ENCODE data around the gene EYS. TPM values are rescaled to one million over a fixed set of nuclear protein-coding genes. Genes with fewer than 3 reads are reported as not detected.

The EYS gene
- total and polyA plus RNA-seq, 2 of the 13 experiments (the other 11 are each of a cell fraction or from before 2014, with no cell fraction given), result 0.04 to 0.07 TPM

DNA sequence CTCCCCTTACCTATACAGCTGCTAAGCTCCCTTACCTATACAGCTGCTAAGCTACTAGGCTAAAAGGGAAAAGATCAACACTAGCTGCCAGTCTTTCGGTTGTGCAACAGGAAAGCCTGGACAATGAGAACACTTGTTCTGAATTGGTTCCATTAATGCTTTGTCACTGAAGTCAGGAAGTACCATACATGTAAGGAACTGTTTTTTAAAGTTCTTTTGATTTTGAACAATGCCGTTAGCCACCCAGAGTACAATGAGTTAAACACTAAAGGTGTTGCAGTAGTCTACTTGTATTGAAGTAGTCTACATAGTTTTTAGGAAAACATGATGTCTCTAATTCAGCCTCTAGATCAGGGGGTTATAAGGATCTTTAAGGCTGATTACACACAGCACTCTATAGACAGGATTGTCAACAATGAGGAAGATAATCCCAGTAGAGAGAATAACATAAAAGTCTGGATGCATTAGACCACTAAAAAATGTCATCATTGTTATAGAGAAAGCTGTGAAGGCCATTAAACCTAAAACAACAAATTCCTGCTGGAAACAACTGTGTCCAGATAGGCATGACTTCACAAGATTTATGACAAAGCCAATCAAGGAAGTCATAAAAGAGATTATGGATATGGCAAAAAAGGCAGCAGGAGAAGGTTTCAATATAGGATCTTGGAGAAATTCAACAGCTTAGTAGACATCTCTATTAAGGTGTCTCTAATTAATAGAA is 1765.1 kb downstream of the EYS start (continued):
- TF ChIP-seq, protein P1, sequence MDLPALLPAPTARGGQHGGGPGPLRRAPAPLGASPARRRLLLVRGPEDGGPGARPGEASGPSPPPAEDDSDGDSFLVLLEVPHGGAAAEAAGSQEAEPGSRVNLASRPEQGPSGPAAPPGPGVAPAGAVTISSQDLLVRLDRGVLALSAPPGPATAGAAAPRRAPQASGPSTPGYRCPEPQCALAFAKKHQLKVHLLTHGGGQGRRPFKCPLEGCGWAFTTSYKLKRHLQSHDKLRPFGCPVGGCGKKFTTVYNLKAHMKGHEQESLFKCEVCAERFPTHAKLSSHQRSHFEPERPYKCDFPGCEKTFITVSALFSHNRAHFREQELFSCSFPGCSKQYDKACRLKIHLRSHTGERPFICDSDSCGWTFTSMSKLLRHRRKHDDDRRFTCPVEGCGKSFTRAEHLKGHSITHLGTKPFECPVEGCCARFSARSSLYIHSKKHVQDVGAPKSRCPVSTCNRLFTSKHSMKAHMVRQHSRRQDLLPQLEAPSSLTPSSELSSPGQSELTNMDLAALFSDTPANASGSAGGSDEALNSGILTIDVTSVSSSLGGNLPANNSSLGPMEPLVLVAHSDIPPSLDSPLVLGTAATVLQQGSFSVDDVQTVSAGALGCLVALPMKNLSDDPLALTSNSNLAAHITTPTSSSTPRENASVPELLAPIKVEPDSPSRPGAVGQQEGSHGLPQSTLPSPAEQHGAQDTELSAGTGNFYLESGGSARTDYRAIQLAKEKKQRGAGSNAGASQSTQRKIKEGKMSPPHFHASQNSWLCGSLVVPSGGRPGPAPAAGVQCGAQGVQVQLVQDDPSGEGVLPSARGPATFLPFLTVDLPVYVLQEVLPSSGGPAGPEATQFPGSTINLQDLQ (CRISPR knock-in tag; IDR thresholded peaks at IDR 0.05), result no peak
- TF ChIP-seq, protein P2, sequence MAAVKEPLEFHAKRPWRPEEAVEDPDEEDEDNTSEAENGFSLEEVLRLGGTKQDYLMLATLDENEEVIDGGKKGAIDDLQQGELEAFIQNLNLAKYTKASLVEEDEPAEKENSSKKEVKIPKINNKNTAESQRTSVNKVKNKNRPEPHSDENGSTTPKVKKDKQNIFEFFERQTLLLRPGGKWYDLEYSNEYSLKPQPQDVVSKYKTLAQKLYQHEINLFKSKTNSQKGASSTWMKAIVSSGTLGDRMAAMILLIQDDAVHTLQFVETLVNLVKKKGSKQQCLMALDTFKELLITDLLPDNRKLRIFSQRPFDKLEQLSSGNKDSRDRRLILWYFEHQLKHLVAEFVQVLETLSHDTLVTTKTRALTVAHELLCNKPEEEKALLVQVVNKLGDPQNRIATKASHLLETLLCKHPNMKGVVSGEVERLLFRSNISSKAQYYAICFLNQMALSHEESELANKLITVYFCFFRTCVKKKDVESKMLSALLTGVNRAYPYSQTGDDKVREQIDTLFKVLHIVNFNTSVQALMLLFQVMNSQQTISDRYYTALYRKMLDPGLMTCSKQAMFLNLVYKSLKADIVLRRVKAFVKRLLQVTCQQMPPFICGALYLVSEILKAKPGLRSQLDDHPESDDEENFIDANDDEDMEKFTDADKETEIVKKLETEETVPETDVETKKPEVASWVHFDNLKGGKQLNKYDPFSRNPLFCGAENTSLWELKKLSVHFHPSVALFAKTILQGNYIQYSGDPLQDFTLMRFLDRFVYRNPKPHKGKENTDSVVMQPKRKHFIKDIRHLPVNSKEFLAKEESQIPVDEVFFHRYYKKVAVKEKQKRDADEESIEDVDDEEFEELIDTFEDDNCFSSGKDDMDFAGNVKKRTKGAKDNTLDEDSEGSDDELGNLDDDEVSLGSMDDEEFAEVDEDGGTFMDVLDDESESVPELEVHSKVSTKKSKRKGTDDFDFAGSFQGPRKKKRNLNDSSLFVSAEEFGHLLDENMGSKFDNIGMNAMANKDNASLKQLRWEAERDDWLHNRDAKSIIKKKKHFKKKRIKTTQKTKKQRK (IDR thresholded peaks at IDR 0.05; ENCODE audit: low read length), result no peak
- TF ChIP-seq, protein P3, sequence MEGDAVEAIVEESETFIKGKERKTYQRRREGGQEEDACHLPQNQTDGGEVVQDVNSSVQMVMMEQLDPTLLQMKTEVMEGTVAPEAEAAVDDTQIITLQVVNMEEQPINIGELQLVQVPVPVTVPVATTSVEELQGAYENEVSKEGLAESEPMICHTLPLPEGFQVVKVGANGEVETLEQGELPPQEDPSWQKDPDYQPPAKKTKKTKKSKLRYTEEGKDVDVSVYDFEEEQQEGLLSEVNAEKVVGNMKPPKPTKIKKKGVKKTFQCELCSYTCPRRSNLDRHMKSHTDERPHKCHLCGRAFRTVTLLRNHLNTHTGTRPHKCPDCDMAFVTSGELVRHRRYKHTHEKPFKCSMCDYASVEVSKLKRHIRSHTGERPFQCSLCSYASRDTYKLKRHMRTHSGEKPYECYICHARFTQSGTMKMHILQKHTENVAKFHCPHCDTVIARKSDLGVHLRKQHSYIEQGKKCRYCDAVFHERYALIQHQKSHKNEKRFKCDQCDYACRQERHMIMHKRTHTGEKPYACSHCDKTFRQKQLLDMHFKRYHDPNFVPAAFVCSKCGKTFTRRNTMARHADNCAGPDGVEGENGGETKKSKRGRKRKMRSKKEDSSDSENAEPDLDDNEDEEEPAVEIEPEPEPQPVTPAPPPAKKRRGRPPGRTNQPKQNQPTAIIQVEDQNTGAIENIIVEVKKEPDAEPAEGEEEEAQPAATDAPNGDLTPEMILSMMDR (CRISPR knock-in tag; IDR thresholded peaks at IDR 0.05), result 0 out of 2 replicates have a peak, but pooled peaks have one; percentile 5
- TF ChIP-seq ZNF883 (CRISPR knock-in tag; IDR thresholded peaks at IDR 0.05; ENCODE audit: not compliant biosample characterization) (no peak), KMT2A (CRISPR knock-in tag; IDR thresholded peaks at IDR 0.05) (no peak), SIX4 (CRISPR knock-in tag; IDR thresholded peaks at IDR 0.05) (no peak), IKZF4 (CRISPR knock-in tag; IDR thresholded peaks at IDR 0.05; ENCODE audit: borderline replicate concordance, low read depth, not compliant biosample characterization) (no peak), MBNL3 (CRISPR knock-in tag; conservative IDR thresholded peaks at IDR 0.05) (no peak), YEATS4 (CRISPR knock-in tag; IDR thresholded peaks at IDR 0.05; ENCODE audit: borderline replicate concordance) (no peak)
- TF ChIP-seq, protein P4, sequence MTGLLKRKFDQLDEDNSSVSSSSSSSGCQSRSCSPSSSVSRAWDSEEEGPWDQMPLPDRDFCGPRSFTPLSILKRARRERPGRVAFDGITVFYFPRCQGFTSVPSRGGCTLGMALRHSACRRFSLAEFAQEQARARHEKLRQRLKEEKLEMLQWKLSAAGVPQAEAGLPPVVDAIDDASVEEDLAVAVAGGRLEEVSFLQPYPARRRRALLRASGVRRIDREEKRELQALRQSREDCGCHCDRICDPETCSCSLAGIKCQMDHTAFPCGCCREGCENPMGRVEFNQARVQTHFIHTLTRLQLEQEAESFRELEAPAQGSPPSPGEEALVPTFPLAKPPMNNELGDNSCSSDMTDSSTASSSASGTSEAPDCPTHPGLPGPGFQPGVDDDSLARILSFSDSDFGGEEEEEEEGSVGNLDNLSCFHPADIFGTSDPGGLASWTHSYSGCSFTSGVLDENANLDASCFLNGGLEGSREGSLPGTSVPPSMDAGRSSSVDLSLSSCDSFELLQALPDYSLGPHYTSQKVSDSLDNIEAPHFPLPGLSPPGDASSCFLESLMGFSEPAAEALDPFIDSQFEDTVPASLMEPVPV (CRISPR knock-in tag; IDR thresholded peaks at IDR 0.05), result no peak
- TF ChIP-seq, protein P5, sequence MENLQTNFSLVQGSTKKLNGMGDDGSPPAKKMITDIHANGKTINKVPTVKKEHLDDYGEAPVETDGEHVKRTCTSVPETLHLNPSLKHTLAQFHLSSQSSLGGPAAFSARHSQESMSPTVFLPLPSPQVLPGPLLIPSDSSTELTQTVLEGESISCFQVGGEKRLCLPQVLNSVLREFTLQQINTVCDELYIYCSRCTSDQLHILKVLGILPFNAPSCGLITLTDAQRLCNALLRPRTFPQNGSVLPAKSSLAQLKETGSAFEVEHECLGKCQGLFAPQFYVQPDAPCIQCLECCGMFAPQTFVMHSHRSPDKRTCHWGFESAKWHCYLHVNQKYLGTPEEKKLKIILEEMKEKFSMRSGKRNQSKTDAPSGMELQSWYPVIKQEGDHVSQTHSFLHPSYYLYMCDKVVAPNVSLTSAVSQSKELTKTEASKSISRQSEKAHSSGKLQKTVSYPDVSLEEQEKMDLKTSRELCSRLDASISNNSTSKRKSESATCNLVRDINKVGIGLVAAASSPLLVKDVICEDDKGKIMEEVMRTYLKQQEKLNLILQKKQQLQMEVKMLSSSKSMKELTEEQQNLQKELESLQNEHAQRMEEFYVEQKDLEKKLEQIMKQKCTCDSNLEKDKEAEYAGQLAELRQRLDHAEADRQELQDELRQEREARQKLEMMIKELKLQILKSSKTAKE (CRISPR knock-in tag; IDR thresholded peaks at IDR 0.05; ENCODE audit: borderline replicate concordance), result no peak
- TF ChIP-seq, protein P6, sequence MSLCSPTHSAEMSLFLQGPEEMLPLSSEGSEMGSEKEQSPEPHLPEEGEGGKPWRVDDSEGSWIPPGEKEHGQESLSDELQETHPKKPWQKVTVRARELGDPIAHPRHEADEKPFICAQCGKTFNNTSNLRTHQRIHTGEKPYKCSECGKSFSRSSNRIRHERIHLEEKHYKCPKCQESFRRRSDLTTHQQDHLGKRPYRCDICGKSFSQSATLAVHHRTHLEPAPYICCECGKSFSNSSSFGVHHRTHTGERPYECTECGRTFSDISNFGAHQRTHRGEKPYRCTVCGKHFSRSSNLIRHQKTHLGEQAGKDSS (CRISPR knock-in tag; IDR thresholded peaks at IDR 0.05; ENCODE audit: borderline replicate concordance, low read depth), result no peak

Measured in HepG2 (cell line).